Uterus (tissue), 4 donors: ENCODE results near the gene CAMSAP2. TPM values are rescaled to one million over a fixed set of nuclear protein-coding genes. Genes with fewer than 3 reads are reported as not detected.

ENCODE experiments used
- DNase-seq, 2 donors: peaks; one replicate each; pipeline ENCODE4 v3.0.0-alpha.2; 2019 to 2020
- H3K27ac ChIP-seq, 2 donors: fragments of 200-600 bp; sonication (generic); 1 replicate in 1 of 2; 2 replicates in 1 of 2; pipeline ENCODE4 v1.5.1; 2016 to 2018
- H3K27me3 ChIP-seq, 2 donors: fragments of 200-600 bp; sonication (generic); one replicate each; pipeline ENCODE4 v1.5.1; 2018 to 2019; ENCODE audit warnings: control low read depth in 1 of 2
- H3K36me3 ChIP-seq, 2 donors: fragments of 200-600 bp; sonication (generic); one replicate each; pipeline ENCODE4 v1.5.1; 2019; ENCODE audit warnings: control low read depth in 1 of 2
- H3K4me1 ChIP-seq, 2 donors: fragments of 200-600 bp; sonication (generic); one replicate each; pipeline ENCODE4 v1.5.1; 2018 to 2019; ENCODE audit warnings: control low read depth in 1 of 2
- H3K4me3 ChIP-seq, 2 donors: fragments of 200-600 bp; sonication (generic); 1 replicate in 1 of 2; 2 replicates in 1 of 2; pipeline ENCODE4 v1.5.1; 2018 to 2019; ENCODE audit warnings: mild to moderate bottlenecking in 1 of 2
- H3K9me3 ChIP-seq, 2 donors: fragments of 200-600 bp; sonication (generic); one replicate each; pipeline ENCODE4 v1.5.1; 2019; ENCODE audit warnings: control low read depth in 1 of 2
- POLR2A ChIP-seq, 2 donors: fragments of 450-650 bp; IDR thresholded peaks; one replicate each; pipeline ENCODE4 v1.6.1; 2016; ENCODE audit warnings: antibody characterized with exemption in 2 of 2, mild to moderate bottlenecking in 1 of 2, moderate library complexity in 1 of 2
- intact Hi-C: fragments of 100-400 bp; cut with DNase I; formaldehyde crosslinking; loops from one replicate; pipeline ENCODE4 v1.15.1; 2023; ENCODE audit warnings: low total_unique reads
- total RNA-seq, 4 donors: library from RNA; depleted of rRNA in 3 of 4; stranded (reverse); fragments of >200 nt in 3 of 4; gene quantifications; one replicate each; pipeline versions ENCODE4 v1.1.0 to v1.2.4, GENCODE V29; 2014 to 2023
- TF ChIP-seq, protein P1 (sequence below), 4 experiments: fragments of 200-600 bp in 2 of 4; fragments of 450-650 bp in 2 of 4; sonication (generic) in 2 of 4; IDR thresholded peaks; one replicate each; pipeline ENCODE4 v1.5.1; 2016 to 2019; ENCODE audit warnings: antibody characterized with exemption in 4 of 4, mild to moderate bottlenecking in 2 of 4, moderate library complexity in 1 of 4
- donor health status: DM: yes; HTN: yes; CAD: no.

The CAMSAP2 gene
- total RNA-seq, 4 donors from 2014 or later: 31.0 to 64.8 (median 47.7) TPM

DNA sequence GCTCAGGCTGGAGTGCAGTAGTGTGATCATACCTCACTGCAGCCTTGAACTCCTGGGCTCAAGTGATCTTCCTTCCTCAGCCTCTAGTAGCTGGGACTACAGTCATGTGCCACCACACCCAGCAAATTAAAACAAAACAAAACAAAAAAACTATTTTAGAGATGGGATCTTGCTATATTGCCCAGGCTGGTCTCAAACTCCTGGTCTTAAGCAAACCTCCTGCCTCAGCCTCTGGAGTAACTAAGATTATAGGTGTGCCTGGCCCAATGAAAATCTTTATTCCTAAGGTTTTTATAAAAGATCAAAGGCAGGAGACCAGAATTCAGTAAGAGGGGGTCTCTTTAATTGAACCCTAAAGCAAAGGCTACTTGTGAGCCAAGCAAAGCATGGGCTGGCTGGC lies 166.1 kb downstream of the CAMSAP2 start:
- intact Hi-C loops: no loop called here
- TF ChIP-seq, protein P1, sequence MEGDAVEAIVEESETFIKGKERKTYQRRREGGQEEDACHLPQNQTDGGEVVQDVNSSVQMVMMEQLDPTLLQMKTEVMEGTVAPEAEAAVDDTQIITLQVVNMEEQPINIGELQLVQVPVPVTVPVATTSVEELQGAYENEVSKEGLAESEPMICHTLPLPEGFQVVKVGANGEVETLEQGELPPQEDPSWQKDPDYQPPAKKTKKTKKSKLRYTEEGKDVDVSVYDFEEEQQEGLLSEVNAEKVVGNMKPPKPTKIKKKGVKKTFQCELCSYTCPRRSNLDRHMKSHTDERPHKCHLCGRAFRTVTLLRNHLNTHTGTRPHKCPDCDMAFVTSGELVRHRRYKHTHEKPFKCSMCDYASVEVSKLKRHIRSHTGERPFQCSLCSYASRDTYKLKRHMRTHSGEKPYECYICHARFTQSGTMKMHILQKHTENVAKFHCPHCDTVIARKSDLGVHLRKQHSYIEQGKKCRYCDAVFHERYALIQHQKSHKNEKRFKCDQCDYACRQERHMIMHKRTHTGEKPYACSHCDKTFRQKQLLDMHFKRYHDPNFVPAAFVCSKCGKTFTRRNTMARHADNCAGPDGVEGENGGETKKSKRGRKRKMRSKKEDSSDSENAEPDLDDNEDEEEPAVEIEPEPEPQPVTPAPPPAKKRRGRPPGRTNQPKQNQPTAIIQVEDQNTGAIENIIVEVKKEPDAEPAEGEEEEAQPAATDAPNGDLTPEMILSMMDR (IDR thresholded peaks at IDR 0.05): no peak
- no peak for DNase-seq
- Histone ChIP-seq H3K27ac (no peak overlapping the region), H3K4me3 (no peak overlapping the region), H3K36me3 (no peaks in the 10 kb centered on the region), H3K4me1 (no peaks in the 10 kb centered on the region), H3K27me3 (no peaks in the 10 kb centered on the region), H3K9me3 (no peaks in the 10 kb centered on the region)

DNA sequence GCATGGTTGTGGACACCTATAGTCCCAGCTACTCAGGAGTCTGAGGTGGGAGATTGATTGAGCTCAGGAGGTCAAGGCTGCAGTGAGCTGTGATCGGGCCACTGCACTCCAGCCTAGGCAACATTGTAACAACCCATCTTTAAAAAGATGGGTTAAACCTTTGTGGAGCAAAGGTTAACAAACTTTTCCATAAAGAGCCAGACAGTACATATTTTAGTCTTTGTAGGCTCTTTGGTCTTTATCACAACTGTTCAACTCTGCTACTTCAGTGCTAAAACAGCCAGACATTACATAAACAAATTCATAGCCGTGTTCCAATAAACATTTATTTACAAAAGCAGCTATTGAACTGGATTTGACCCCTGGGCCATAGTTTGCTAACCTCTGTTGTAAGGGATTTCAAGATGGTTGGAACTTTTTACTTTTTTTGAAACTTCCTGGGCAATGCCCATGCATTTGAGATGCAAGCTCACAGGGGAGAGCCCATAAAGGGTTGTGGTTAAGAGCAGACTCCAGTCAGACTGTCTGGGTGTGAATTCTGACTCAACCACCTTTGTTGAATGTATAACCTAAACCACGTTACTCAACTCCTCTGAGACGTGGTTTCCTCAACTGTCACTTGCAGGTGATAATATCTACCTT lies 166.8 kb downstream of the CAMSAP2 start:
- H3K36me3 ChIP-seq: no peaks in the 10 kb centered on the region
- no peaks in the 10 kb centered on the region for H3K27me3 ChIP-seq
- H3K27ac ChIP-seq: no peak overlapping the region
- H3K9me3 ChIP-seq: no peaks in the 10 kb centered on the region
- intact Hi-C loops: no loop called here
- no peak overlapping the region for H3K4me3 ChIP-seq
- H3K4me1 ChIP-seq: no peaks in the 10 kb centered on the region
- no peak for TF ChIP-seq POLR2A (IDR thresholded peaks at IDR 0.05)
- TF ChIP-seq, protein P1 (IDR thresholded peaks at IDR 0.05): no peak
- DNase-seq: no peak

DNA sequence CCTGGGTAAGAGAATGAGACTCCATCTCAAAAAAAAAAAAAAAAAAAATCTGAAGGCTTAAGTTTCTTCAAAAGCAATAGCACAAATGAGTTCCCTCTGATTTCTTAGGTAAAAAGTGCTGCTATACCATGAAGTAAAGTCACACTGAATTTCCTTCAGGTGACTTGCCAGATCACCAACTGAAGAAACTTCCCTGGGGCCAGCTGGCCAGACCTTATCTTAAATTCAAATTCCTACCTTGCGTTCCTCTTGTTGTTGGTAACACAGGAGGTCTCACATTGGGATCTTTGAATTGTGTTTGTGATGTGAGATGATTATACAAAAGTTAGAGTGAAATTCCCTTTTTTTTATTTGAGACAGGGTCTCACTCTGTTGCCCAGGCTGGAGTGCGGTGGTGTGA lies 167.8 kb downstream of the CAMSAP2 start:
- no peaks in the 10 kb centered on the region for H3K9me3 ChIP-seq
- no peaks in the 10 kb centered on the region for H3K36me3 ChIP-seq
- H3K4me3 ChIP-seq: no peak overlapping the region
- H3K27ac ChIP-seq: no peak overlapping the region
- TF ChIP-seq, protein P1 (IDR thresholded peaks at IDR 0.05): no peak
- TF ChIP-seq POLR2A (IDR thresholded peaks at IDR 0.05): no peak
- intact Hi-C loops: no loop called here
- DNase-seq: no peak
- no peaks in the 10 kb centered on the region for H3K4me1 ChIP-seq
- no peaks in the 10 kb centered on the region for H3K27me3 ChIP-seq

DNA sequence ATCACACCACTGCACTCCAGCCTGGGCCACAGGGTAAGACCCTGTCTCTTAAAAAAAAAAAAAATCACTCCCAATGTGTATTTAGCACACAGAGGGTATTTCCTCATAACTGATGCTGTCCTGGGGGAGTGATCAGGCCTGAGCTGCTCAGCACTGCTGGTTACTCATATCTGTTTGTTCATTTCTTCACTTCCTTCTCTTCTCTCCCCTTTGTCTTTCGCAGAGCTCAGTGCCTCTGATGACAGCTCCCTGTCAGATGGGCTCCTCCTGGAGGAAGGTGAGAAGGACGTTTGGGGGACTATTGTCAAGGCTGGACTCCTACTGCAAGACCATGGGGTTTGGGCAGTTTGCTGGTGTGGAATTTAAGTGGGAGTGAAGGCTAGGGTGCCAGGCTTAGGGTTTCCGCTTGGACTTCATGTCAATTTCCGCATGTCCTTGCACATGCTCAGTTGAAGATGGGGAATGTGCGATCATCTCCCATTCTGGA lies 169.0 kb downstream of the CAMSAP2 start:
- Histone ChIP-seq H3K27me3 (no peaks in the 10 kb centered on the region), H3K36me3 (no peaks in the 10 kb centered on the region), H3K27ac (no peak overlapping the region), H3K4me3 (no peak overlapping the region), H3K4me1 (no peaks in the 10 kb centered on the region), H3K9me3 (no peaks in the 10 kb centered on the region)
- no peak for TF ChIP-seq POLR2A (IDR thresholded peaks at IDR 0.05)
- TF ChIP-seq, protein P1 (IDR thresholded peaks at IDR 0.05): no peak
- DNase-seq: no peak
- intact Hi-C loops: no loop called here

- Histone ChIP-seq H3K27me3 (no peaks in the 10 kb centered on the region), H3K4me1 (no peaks in the 10 kb centered on the region), H3K9me3 (no peaks in the 10 kb centered on the region), H3K27ac (no peak overlapping the region), H3K4me3 (no peak overlapping the region), H3K36me3 (no peaks in the 10 kb centered on the region)
- TF ChIP-seq POLR2A (IDR thresholded peaks at IDR 0.05): no peak
- TF ChIP-seq, protein P1 (IDR thresholded peaks at IDR 0.05): no peak
- intact Hi-C loops: no loop called here
- DNase-seq: no peak
Measured at GRCh38 chr1:200908191-200908868, 169.6 kb downstream of the CAMSAP2 start.
